Stromal cell of bone marrow (primary cell): ENCODE data around the gene CAB39L.

ENCODE experiments used
- DNase-seq: peaks from one replicate; pipeline ENCODE4 v3.0.0-alpha.2; 2012; ENCODE audit warnings: low read depth

Gene CAB39L

GRCh38 chr13:49287995-49288394 lies 155.9 kb downstream of the CAB39L start:
- no peak for DNase-seq

- DNase-seq: no peak
Measured at GRCh38 chr13:49279885-49280284, 164.0 kb downstream of the CAB39L start.

GRCh38 chr13:49279112-49279511 lies 164.8 kb downstream of the CAB39L start:
- no peak for DNase-seq

GRCh38 chr13:49278211-49278610 lies 165.7 kb downstream of the CAB39L start:
- DNase-seq: no peak

GRCh38 chr13:49272296-49272695 lies 171.6 kb downstream of the CAB39L start:
- DNase-seq: no peak

- no peak for DNase-seq
Measured at GRCh38 chr13:49271264-49271663, 172.6 kb downstream of the CAB39L start.

- DNase-seq: peak; percentile 20
Measured at GRCh38 chr13:49265822-49266221, 178.0 kb downstream of the CAB39L start.

- DNase-seq: no peak
Measured at GRCh38 chr13:49262634-49263033, 181.2 kb downstream of the CAB39L start.

GRCh38 chr13:49259586-49259985 lies 184.3 kb downstream of the CAB39L start:
- DNase-seq: no peak
